HUES48 (cell line): ENCODE results near the gene KRTDAP.
A peak's percentile ranks its signal among the peaks of the same experiment; 100 is the strongest.

Source experiments
- H3K27ac ChIP-seq: one replicate; pipeline ENCODE4 v1.7.0; 2013; ENCODE audit warnings: low read depth, low read length, inconsistent platforms
- H3K27me3 ChIP-seq: 2 replicates; pipeline ENCODE4 v1.6.1; 2013; ENCODE audit warnings: mild to moderate bottlenecking, low read length; ENCODE audit not compliant: control insufficient read depth, insufficient read depth
- H3K36me3 ChIP-seq: 2 replicates; pipeline ENCODE4 v1.6.1; 2013; ENCODE audit warnings: low read length; ENCODE audit not compliant: control insufficient read depth, insufficient read depth
- H3K4me1 ChIP-seq: 2 replicates; pipeline ENCODE4 v1.6.1; 2013; ENCODE audit warnings: mild to moderate bottlenecking, low read length; ENCODE audit not compliant: control insufficient read depth, insufficient read depth
- H3K4me3 ChIP-seq: 2 replicates; pipeline ENCODE4 v1.5.1; 2013; ENCODE audit warnings: mild to moderate bottlenecking, low read depth, low read length
- H3K9ac ChIP-seq: 2 replicates; pipeline ENCODE4 v1.6.1; 2013; ENCODE audit warnings: mild to moderate bottlenecking, low read depth, low read length, moderate library complexity
- H3K9me3 ChIP-seq: 2 replicates; pipeline ENCODE4 v1.6.1; 2013; ENCODE audit warnings: low read length; ENCODE audit not compliant: control insufficient read depth, insufficient read depth

Gene KRTDAP, protein sequence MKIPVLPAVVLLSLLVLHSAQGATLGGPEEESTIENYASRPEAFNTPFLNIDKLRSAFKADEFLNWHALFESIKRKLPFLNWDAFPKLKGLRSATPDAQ

DNA sequence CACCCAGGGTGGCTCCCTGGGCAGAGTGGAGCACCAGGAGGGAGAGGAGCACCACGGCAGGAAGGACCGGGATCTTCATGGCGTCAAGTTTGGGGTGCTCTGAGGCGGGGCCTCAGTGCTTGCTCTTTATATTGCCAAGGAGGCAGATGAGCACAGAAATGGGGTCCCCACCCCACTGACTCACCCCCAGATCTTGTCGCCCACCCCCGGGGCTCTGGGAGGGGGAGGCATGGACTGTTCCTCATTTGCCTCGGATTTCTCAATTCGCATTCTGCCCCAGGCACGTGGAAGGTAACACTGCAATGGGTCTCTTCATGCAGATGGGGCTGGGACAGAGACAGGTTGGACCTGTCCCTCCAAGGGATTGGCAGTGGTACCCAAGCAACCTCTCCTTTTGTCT lies at the start of gene KRTDAP:
TSS of gene KRTDAP (minus strand) at position 101 of the 400 bp plus-strand sequence. CDS start at position 79, 22 bp downstream.
- Histone ChIP-seq H3K27ac (no peak within 1 kb of the TSS), H3K4me1 (0 out of 2 replicates have a peak, but pooled peaks cover 4% of the 10 kb centered on the region), H3K27me3 (peaks cover 12% of the 10 kb centered on the region; the same call in 1 of the 2 replicates), H3K9me3 (no peaks in the 10 kb centered on the region), H3K9ac (no peak within 1 kb of the TSS), H3K36me3 (no peaks in the 10 kb centered on the region), H3K4me3 (no peak within 1 kb of the TSS)

DNA sequence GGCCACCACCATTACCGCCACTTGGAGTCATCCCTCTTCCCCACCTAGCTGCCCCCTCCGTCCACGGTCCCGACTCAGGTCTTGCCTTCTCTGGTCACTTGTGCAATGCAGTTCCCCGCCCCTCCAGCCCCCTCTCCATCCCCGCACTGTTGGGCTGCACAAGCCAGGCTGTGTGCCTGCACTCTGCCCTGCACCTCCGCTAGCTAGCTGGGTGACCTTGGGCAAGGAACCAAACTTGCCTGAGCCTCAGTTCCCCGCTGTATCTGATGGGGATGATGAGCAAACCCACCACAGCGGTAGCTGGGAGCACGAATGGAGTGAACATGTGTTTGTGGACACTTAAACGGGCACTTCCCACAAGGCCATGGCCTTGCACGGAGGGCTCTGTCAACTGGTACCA lies 49.6 kb upstream of the KRTDAP start:
- Histone ChIP-seq H3K4me1 (peaks cover 13% of the 10 kb centered on the region), H3K27ac (no peak overlapping the region), H3K9ac (no peak overlapping the region), H3K9me3 (no peaks in the 10 kb centered on the region), H3K27me3 (no peaks in the 10 kb centered on the region), H3K36me3 (peaks cover 34% of the 10 kb centered on the region), H3K4me3 (no peak overlapping the region)

DNA sequence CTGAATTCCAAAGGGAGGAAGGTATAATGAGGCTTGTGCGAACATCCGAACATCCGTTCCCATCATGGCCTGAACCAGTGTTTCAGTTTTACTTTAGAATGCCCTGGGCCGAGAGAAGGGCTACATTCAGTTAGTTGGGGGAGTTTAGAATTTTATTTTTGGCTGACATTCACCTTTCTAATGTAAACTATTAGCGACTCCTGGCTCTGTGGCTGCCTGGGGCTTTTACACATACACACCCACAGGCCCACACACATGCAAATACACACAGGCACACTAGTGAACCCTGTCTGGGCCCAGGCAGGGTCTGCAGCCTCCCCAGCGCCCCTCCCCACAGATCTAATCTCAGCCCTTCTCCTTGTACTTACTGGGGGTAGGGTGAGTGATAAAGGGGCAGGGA lies 49.0 kb upstream of the KRTDAP start:
- Histone ChIP-seq H3K9me3 (no peaks in the 10 kb centered on the region), H3K4me3 (no peak overlapping the region), H3K36me3 (peaks cover 34% of the 10 kb centered on the region), H3K4me1 (peaks cover 10% of the 10 kb centered on the region), H3K9ac (no peak overlapping the region), H3K27me3 (no peaks in the 10 kb centered on the region), H3K27ac (peak overlapping the region; percentile 12)

DNA sequence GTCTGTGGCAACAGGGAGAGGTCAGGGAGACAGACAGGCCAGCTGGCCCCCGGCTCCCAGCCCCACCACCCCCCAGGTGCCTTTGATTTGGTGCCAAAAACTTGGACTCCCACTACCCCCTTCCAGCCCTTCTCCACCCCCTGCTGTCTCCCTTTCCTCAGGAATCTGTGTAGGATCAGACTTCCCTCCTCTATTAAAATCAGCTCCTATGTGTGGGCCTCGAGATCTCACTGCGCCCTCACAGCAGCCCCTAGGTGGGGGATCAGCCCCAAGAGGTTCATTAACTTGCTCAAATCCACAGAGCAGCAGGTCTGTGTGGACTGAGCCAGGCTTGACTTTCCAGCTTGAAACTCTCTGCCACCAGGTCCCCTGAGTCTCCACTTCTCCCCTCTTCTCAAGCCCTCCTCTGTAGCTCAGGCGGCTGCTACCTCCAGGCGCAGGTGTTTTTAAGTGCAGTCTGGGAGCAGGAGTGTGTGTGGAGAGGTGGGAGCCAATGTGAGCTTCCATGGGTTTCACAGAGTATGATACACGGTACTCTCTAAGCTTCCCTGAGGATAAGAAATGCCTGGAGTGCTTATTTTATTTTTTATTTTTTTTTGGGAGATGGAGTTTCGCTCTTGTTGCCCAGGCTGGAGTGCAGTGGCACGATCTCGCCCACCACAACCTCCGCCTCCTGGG lies 44.7 kb upstream of the KRTDAP start:
- Histone ChIP-seq H3K4me3 (no peak overlapping the region), H3K9ac (no peak overlapping the region), H3K4me1 (peaks cover 9% of the 10 kb centered on the region), H3K27me3 (no peaks in the 10 kb centered on the region), H3K9me3 (no peaks in the 10 kb centered on the region), H3K36me3 (no peaks in the 10 kb centered on the region), H3K27ac (no peak overlapping the region)

DNA sequence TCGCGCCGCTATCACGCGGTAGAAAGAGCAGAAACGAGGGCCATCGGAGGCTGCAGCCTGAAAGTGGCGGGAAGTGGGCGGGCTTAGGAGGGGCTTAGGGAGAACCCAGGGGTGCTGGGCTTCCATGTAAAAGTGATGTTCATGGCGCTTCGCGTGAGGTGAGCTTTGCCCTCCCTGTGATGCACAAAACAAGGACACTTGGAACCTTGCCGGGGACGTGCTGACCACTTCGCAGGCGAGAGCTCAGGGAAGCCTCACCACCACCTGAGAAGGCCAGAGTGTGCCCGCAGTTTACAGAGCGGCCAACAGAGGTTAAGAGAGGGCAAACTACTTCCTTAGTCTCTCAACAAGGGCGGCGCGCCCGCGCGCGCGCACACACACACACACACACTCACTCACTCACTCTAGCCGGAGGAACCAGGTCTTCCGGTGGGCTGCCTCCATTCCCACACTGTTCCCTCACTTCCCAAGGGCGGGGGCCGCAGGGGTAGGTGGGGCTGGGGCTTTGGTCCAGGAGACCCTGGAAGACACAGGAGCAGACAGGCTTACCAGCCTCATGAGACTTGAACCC lies 43.6 kb upstream of the KRTDAP start:
- Histone ChIP-seq H3K4me3 (no peak overlapping the region), H3K27me3 (no peaks in the 10 kb centered on the region; the same call in 1 of the 2 replicates), H3K27ac (no peak overlapping the region), H3K9me3 (no peaks in the 10 kb centered on the region), H3K36me3 (no peaks in the 10 kb centered on the region), H3K9ac (no peak overlapping the region), H3K4me1 (peaks cover 9% of the 10 kb centered on the region)

DNA sequence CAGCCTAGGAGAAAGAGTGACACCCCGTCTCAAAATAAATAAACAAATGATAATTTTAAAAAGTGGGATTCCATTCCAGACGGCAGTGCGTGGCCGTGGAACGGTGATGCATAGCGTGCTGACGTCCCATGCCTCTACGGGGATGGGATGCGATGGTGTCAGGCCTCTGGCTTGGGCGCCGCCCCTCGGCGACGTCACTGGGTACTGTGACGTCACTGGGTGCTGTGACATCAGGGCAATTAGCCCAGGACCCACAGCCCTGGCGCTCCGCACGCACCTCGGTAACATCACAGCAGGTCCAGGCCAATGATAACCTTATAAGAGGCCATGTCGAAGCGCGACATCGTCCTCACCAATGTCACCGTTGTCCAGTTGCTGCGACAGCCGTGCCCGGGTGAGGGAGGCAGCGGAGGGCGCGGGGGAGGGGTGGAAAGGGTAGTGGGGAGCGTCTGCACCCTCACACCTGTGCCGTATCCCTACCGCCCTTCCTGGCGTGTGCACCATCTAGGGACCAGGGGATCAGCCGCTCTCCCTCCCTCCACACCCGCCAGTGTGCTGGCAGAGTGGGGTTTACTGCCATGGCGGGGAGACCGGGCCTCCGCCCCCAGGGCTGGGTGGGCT lies 43.0 kb upstream of the KRTDAP start, which contains the start of gene GAPDHS:
TSS of gene GAPDHS (plus strand) at position 256 of the 621 bp plus-strand sequence. CDS start at position 328, 72 bp downstream.
- Histone ChIP-seq H3K4me1 (peaks cover 9% of the 10 kb centered on the region), H3K27me3 (peaks cover 3% of the 10 kb centered on the region; the same call in 1 of the 2 replicates), H3K27ac (no peak within 1 kb of the TSS), H3K9me3 (no peaks in the 10 kb centered on the region), H3K9ac (no peak within 1 kb of the TSS), H3K36me3 (no peaks in the 10 kb centered on the region), H3K4me3 (no peak within 1 kb of the TSS)

DNA sequence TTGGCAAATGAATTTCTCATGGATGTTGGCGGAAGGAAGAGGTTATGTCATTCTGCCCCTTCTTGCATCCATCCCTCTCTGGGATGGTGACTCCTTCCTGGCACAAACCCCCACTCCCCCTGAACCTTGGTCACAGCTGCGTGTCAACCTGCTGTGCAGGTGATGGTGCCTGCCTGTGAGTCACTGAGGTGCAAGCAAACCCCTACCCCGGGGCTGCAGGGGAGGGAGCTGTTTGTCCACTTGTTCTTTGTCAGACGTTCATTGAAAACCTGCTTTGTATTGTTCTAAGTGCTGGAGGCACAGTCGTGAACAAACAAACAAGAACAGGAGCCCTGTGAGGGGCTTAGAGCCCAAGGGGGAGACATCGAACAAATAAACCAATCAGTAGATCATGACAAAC lies 41.0 kb upstream of the KRTDAP start:
- Histone ChIP-seq H3K4me3 (no peak overlapping the region), H3K9ac (no peak overlapping the region), H3K4me1 (peaks cover 3% of the 10 kb centered on the region), H3K27me3 (peaks cover 7% of the 10 kb centered on the region; the same call in 1 of the 2 replicates), H3K9me3 (no peaks in the 10 kb centered on the region), H3K36me3 (no peaks in the 10 kb centered on the region), H3K27ac (no peak overlapping the region)

DNA sequence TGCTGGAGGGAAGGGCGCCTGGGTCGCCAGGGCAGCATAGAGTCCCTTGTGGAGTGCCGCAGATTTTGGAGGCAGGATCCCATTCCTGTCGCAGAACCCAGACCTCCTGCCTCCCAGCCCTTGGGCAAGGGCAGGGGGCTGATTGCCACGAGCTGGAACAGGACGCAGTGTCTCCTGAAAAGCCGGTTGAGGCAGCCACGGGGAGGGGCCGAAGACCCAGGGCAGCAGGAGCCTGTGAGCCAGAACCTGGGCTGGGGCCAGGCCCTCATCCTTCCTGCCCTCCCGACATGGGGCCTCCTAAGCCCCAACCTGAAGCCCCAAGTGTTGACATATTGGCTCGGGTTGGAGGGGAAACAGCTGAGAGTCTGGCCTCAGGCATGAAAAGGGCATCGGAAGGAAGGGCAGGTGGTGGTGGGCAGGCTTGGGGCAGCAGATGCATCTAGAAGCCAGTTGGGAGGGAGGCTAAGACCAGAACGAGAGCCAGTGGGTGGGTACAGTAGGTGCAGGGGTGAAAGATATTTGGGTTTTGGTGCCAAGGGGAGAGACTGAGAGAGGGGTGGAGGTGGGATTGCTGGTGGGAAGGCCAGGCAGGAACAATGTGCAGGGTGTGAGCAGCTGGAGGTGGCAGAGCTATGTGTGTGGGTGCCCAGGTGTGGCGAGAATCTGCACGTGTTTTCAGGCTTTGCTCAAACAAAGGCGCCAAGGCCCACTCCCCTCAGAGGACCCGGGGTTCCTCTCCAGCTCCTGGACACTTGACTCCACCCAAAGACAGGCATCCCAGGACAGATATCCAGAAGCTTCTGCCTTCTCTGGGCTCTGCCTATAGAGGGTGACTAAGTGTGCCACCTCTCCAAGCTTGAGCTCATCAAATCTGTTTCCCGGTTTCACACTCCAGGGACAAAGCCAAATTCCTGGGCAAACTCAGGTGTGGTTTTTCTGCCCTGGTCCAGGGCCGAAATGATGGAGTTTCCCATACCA lies 39.3 kb upstream of the KRTDAP start:
- H3K4me1 ChIP-seq, result peaks cover 7% of the 10 kb centered on the region; the same call in 1 of the 2 replicates
- H3K4me3 ChIP-seq, result no peak overlapping the region
- no peaks in the 10 kb centered on the region for H3K36me3 ChIP-seq
- H3K9ac ChIP-seq, result no peak overlapping the region
- peaks cover 7% of the 10 kb centered on the region; the same call in 1 of the 2 replicates for H3K27me3 ChIP-seq
- no peaks in the 10 kb centered on the region for H3K9me3 ChIP-seq
- no peak overlapping the region for H3K27ac ChIP-seq

DNA sequence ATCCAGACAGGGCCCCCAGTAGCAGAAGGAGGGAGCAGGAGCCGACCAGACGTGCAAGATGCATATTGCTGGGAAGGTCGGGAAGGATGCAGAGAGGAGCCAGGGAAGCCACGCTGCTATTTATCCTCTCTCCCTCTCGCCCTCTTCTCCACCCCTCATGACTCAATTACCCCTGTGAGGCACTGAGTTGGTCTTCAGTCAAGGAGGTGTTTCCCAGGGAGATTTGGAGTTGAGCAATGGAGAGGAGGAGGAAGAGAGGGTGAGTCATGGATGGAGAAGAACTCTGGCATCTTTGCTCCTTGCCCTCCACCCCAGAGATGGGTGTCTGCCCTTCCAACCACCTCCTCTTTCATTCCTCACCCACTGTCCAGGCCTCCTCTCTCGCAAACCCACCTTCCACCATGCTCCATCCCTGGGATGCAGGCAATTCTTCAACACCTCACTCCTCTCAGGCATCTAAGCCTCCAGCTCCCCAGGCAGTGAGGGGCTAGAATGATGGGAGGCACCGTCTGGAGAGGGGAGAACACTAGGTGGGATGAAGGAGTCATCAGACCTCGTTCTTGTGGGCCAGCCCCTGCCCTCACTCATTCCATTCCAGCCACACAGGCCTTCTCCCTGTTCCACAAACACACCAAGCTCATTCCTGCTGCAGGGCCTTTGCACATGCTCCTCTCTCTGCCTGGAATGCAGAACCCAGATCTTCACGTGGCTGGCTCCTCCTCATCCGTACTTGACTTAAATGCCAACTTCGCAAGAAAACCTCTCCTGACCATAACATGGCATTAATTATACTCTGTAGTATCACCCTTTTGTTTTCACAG lies 38.2 kb upstream of the KRTDAP start, which contains the start of gene SBSN:
TSS of gene SBSN (minus strand) at position 94 of the 821 bp plus-strand sequence. CDS start at position 64, 30 bp downstream.
- H3K27me3 ChIP-seq, result peaks cover 7% of the 10 kb centered on the region; the same call in 1 of the 2 replicates
- H3K4me3 ChIP-seq, result no peak within 1 kb of the TSS
- H3K9ac ChIP-seq, result no peak within 1 kb of the TSS
- no peaks in the 10 kb centered on the region for H3K9me3 ChIP-seq
- H3K4me1 ChIP-seq, result peaks cover 11% of the 10 kb centered on the region
- no peaks in the 10 kb centered on the region for H3K36me3 ChIP-seq
- H3K27ac ChIP-seq, result no peak within 1 kb of the TSS
